ENCODE results near the gene TUB. TPM values are rescaled to one million over a fixed set of nuclear protein-coding genes. Genes with fewer than 3 reads are reported as not detected.

TUB gene
- total and polyA plus RNA-seq, 11 donors, result 4.7 to 38.8 (median 18.4) TPM

GRCh38 chr11:8083871-8084281 lies 2.9 kb downstream of the TUB start:
- Histone ChIP-seq H3K27me3 (peaks cover 0 to 10% (median 0%) of the 10 kb centered on the region in 9 donors), H3K4me3 (no peak overlapping the region), H3K36me3 (no peaks in the 10 kb centered on the region), H3K27ac (peak overlapping the region in 3 of 12 donors; percentile 7 to 21 (median 8)), H3K9me3 (no peaks in the 10 kb centered on the region), H3K4me1 (peaks cover 6 to 67% (median 43%) of the 10 kb centered on the region in 12 donors)
- ATAC-seq, result peak in 1 of 4 donors; percentile 11
- WGBS, 4 donors, result 41 to 73% (median 64%) methylated on average over 1 of the region's 1 CpG
- DNase-seq, result peak in 1 of 5 donors; percentile 22
- no peak for TF ChIP-seq POLR2A (IDR thresholded peaks at IDR 0.05)
- TF ChIP-seq CTCF (IDR thresholded peaks at IDR 0.05), result no peak
- intact Hi-C loops (cut with DNase I), result no loop called here

GRCh38 chr11:8084352-8084751 lies 3.3 kb downstream of the TUB start:
- DNase-seq (peak in 1 of 5 donors; percentile 5), ATAC-seq (no peak)
- intact Hi-C loops (cut with DNase I), result no loop called here
- H3K27me3 ChIP-seq, result peaks cover 0 to 10% (median 0%) of the 10 kb centered on the region in 9 donors
- no peaks in the 10 kb centered on the region for H3K36me3 ChIP-seq
- TF ChIP-seq POLR2A (IDR thresholded peaks at IDR 0.05), result no peak
- TF ChIP-seq CTCF (IDR thresholded peaks at IDR 0.05), result no peak
- H3K9me3 ChIP-seq, result no peaks in the 10 kb centered on the region
- H3K4me1 ChIP-seq, result peaks cover 6 to 67% (median 43%) of the 10 kb centered on the region in 12 donors
- WGBS, 4 donors, result 92 to 98% (median 93%) methylated on average over 6 of the region's 6 CpGs
- H3K27ac ChIP-seq, result peak overlapping the region in 1 of 12 donors; percentile 8
- no peak overlapping the region for H3K4me3 ChIP-seq

GRCh38 chr11:8085011-8085645 lies 4.1 kb downstream of the TUB start:
- 73 to 75% (median 74%) methylated on average over 10 to 11 of the region's 11 CpGs for WGBS, 4 donors

More at GRCh38 chr11:8085011-8085645, 4.1 kb downstream of the TUB start:
- intact Hi-C loops (cut with DNase I), result loop anchor here in 1 of 10 donors (5.0 kb wide), 2 partner anchors 53 to 73 kb away; no protein-coding TSS in a partner anchor
- Histone ChIP-seq H3K27ac (no peak overlapping the region), H3K4me1 (peaks cover 6 to 67% (median 43%) of the 10 kb centered on the region in 12 donors), H3K27me3 (peaks cover 0 to 8% (median 0%) of the 10 kb centered on the region in 9 donors), H3K4me3 (no peak overlapping the region), H3K9me3 (no peaks in the 10 kb centered on the region), H3K36me3 (no peaks in the 10 kb centered on the region)
- DNase-seq (peak in 1 of 5 donors; percentile 16), ATAC-seq (no peak)
- TF ChIP-seq POLR2A (IDR thresholded peaks at IDR 0.05) (no peak), CTCF (IDR thresholded peaks at IDR 0.05) (no peak)
